Keratinocyte (primary cell): ENCODE results near the gene MED23. TPM values are rescaled to one million over a fixed set of nuclear protein-coding genes. Genes with fewer than 3 reads are reported as not detected.

Experiments
- DNase-seq: peaks from one replicate; pipeline ENCODE4 v3.0.0-alpha.2; 2011; ENCODE audit warnings: low read depth, missing footprints, low spot score
- FAIRE-seq: peaks from 2 replicates; lab custom pipeline; 2011; peaks lifted over from hg19 to GRCh38; lab: Jason Lieb, UNC
- H2AFZ ChIP-seq: 2 replicates; pipeline ENCODE4 v1.6.0; 2012; ENCODE audit warnings: low read length, control low read depth, inconsistent platforms; ENCODE audit not compliant: control insufficient read depth
- H3K27ac ChIP-seq: 2 replicates; pipeline ENCODE4 v1.5.1; 2011; ENCODE audit warnings: low read length; ENCODE audit not compliant: control insufficient read depth, insufficient read depth
- H3K27me3 ChIP-seq: 3 replicates; pipeline ENCODE4 v1.6.0; 2011; ENCODE audit warnings: low read length; ENCODE audit not compliant: control insufficient read depth, insufficient read depth; ENCODE audit errors: extremely low read depth
- H3K36me3 ChIP-seq, 2 experiments: 2 replicates in 1 of 2; 3 replicates in 1 of 2; pipeline ENCODE4 v1.5.1; 2011; ENCODE audit warnings: low read length in 2 of 2, mild to moderate bottlenecking in 1 of 2; ENCODE audit not compliant: control insufficient read depth in 2 of 2, insufficient read depth in 2 of 2; ENCODE audit errors: extremely low read depth in 1 of 2
- H3K4me1 ChIP-seq: 3 replicates; pipeline ENCODE4 v1.5.1; 2011; ENCODE audit warnings: low read length; ENCODE audit not compliant: control insufficient read depth, insufficient read depth; ENCODE audit errors: extremely low read depth
- H3K4me2 ChIP-seq: 3 replicates; pipeline ENCODE4 v1.6.0; 2011; ENCODE audit warnings: low read depth, low read length; ENCODE audit not compliant: control insufficient read depth, insufficient read depth; ENCODE audit errors: extremely low read depth
- H3K4me3 ChIP-seq, 3 experiments: fragments of 200-600 bp in 1 of 3; sonication (generic) in 1 of 3; 2 replicates in 2 of 3; 3 replicates in 1 of 3; pipeline ENCODE4 v1.5.1; 2011 to 2016; ENCODE audit warnings: low read length in 3 of 3, mild to moderate bottlenecking in 3 of 3, control low read depth in 2 of 3, inconsistent platforms in 1 of 3, low read depth in 1 of 3, mixed read lengths in 1 of 3, mixed run types in 1 of 3, moderate library complexity in 1 of 3; ENCODE audit not compliant: control insufficient read depth in 2 of 3, insufficient read depth in 2 of 3; ENCODE audit errors: extremely low read depth in 1 of 3
- H3K79me2 ChIP-seq: 2 replicates; pipeline ENCODE4 v1.6.0; 2012; ENCODE audit warnings: low read length; ENCODE audit not compliant: control insufficient read depth, insufficient read depth
- H3K9ac ChIP-seq: 3 replicates; pipeline ENCODE4 v1.6.0; 2011; ENCODE audit warnings: low read length; ENCODE audit not compliant: control insufficient read depth, insufficient read depth; ENCODE audit errors: extremely low read depth
- H3K9me1 ChIP-seq: 3 replicates; pipeline ENCODE4 v1.6.0; 2011; ENCODE audit warnings: low read length; ENCODE audit not compliant: control insufficient read depth, insufficient read depth; ENCODE audit errors: extremely low read depth
- H3K9me3 ChIP-seq: 2 replicates; pipeline ENCODE4 v1.5.1; 2012; ENCODE audit warnings: low read depth, low read length; ENCODE audit not compliant: control insufficient read depth
- H4K20me1 ChIP-seq: 3 replicates; pipeline ENCODE4 v1.6.0; 2011; ENCODE audit warnings: low read length; ENCODE audit not compliant: control insufficient read depth, insufficient read depth; ENCODE audit errors: extremely low read depth
- EZH2 ChIP-seq: IDR thresholded peaks from one replicate; pipeline ENCODE4 v1.6.1; 2012; ENCODE audit warnings: inconsistent platforms, mild to moderate bottlenecking, low read length, moderate library complexity
- dilution Hi-C: fragments of 300-500 bp; cut with MboI; formaldehyde crosslinking; loops from one replicate; pipeline ENCODE4 v1.7.0; 2020; ENCODE audit warnings: low sequenced_read_pairs; ENCODE audit not compliant: extremely low pct_ligation_motif_present
- polyA plus RNA-seq, 5 experiments: library from polyadenylated mRNA; depleted of rRNA in 3 of 5; stranded (reverse) in 3 of 5; stranded (forward) in 1 of 5; unstranded in 1 of 5; fragments of >200 nt; gene quantifications; 1 replicate in 1 of 5; 2 replicates in 3 of 5; 3 replicates in 1 of 5; pipeline versions ENCODE4 v1.2.1 to v1.2.3, GENCODE V29; 2011 to 2012; ENCODE audit warnings: missing spikeins in 2 of 5, low read depth in 1 of 5, low replicate concordance in 1 of 5
- TF ChIP-seq, protein P1 (sequence below), 3 experiments: IDR thresholded peaks in 1 of 3; conservative IDR thresholded peaks in 1 of 3; optimal IDR thresholded peaks in 1 of 3; 2 replicates in 2 of 3; 3 replicates in 1 of 3; pipeline versions ENCODE3 to v1.5.1; 2011; ENCODE audit warnings: low read length in 3 of 3, mild to moderate bottlenecking in 3 of 3, moderate library complexity in 2 of 3, control low read depth in 1 of 3, inconsistent platforms in 1 of 3; ENCODE audit not compliant: insufficient read depth in 2 of 3; ENCODE audit errors: extremely low read depth in 1 of 3

Gene MED23
- polyA plus RNA-seq, 1 donor (not counting 4 experiments of a cell fraction or from before 2014, with no cell fraction given), result 24.9 TPM

DNA sequence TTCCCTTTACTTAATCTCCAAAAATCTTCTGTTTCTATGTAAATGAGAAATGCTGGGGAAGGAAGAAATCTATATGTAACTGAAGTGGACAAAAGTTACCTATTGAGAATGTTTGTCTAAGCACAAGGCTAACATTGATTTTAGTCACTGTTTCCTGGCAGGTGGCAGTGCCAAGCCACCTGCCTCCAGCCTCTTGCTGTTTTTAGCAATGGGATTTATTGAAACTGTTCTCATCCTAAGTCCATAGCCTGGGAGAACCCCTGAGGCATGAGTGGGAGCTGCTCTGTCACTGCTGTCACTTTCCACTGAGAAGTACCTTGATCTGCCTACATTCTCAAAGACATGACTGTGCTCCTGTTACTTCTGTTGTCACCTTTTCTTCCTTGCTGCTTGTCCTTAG, 23.7 kb upstream of the MED23 start:
- H3K4me2 ChIP-seq, result no peak overlapping the region
- H3K79me2 ChIP-seq, result no peaks in the 10 kb centered on the region
- TF ChIP-seq, protein P1, sequence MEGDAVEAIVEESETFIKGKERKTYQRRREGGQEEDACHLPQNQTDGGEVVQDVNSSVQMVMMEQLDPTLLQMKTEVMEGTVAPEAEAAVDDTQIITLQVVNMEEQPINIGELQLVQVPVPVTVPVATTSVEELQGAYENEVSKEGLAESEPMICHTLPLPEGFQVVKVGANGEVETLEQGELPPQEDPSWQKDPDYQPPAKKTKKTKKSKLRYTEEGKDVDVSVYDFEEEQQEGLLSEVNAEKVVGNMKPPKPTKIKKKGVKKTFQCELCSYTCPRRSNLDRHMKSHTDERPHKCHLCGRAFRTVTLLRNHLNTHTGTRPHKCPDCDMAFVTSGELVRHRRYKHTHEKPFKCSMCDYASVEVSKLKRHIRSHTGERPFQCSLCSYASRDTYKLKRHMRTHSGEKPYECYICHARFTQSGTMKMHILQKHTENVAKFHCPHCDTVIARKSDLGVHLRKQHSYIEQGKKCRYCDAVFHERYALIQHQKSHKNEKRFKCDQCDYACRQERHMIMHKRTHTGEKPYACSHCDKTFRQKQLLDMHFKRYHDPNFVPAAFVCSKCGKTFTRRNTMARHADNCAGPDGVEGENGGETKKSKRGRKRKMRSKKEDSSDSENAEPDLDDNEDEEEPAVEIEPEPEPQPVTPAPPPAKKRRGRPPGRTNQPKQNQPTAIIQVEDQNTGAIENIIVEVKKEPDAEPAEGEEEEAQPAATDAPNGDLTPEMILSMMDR (optimal IDR thresholded peaks at IDR 0.05 in 1 of 3, IDR thresholded peaks at IDR 0.05 in 1 of 3, conservative IDR thresholded peaks at IDR 0.05 in 1 of 3; ENCODE audit: extremely low read depth in 1 of 3, insufficient read depth in 2 of 3, low read length in 3 of 3), result no peak
- no peak for TF ChIP-seq EZH2
- dilution Hi-C loops, result no loop called here
- H3K9me3 ChIP-seq, result no peaks in the 10 kb centered on the region
- no peaks in the 10 kb centered on the region for H3K4me1 ChIP-seq
- H3K9me1 ChIP-seq, result no peaks in the 10 kb centered on the region
- H3K9ac ChIP-seq, result no peak overlapping the region
- no peaks in the 10 kb centered on the region for H3K27me3 ChIP-seq
- no peak overlapping the region for H2AFZ ChIP-seq
- H3K27ac ChIP-seq, result no peak overlapping the region
- no peak for DNase-seq
- no peaks in the 10 kb centered on the region for H3K36me3 ChIP-seq
- no peak for FAIRE-seq
- no peak overlapping the region for H3K4me3 ChIP-seq
- no peaks in the 10 kb centered on the region for H4K20me1 ChIP-seq

GRCh38 chr6:131646249-131646670, 18.2 kb upstream of the MED23 start:
- DNase-seq, result no peak
- H3K79me2 ChIP-seq, result no peaks in the 10 kb centered on the region
- H2AFZ ChIP-seq, result no peak overlapping the region
- no peak for TF ChIP-seq EZH2
- TF ChIP-seq, protein P1 (optimal IDR thresholded peaks at IDR 0.05 in 1 of 3, IDR thresholded peaks at IDR 0.05 in 1 of 3, conservative IDR thresholded peaks at IDR 0.05 in 1 of 3; ENCODE audit: extremely low read depth in 1 of 3, insufficient read depth in 2 of 3, low read length in 3 of 3), result no peak
- H3K36me3 ChIP-seq, result no peaks in the 10 kb centered on the region
- no peak overlapping the region for H3K9ac ChIP-seq
- no peaks in the 10 kb centered on the region for H3K4me1 ChIP-seq
- no peak overlapping the region for H3K4me2 ChIP-seq
- no peak for FAIRE-seq
- H3K4me3 ChIP-seq, result no peak overlapping the region
- no peaks in the 10 kb centered on the region for H3K9me1 ChIP-seq
- no peaks in the 10 kb centered on the region for H3K9me3 ChIP-seq
- H3K27ac ChIP-seq, result no peak overlapping the region
- no peaks in the 10 kb centered on the region for H3K27me3 ChIP-seq
- dilution Hi-C loops, result no loop called here
- H4K20me1 ChIP-seq, result no peaks in the 10 kb centered on the region
